MM.1S (cell line): ENCODE data around the gene SAXO1.

ENCODE experiments used
- DNase-seq: peaks from one replicate; pipeline ENCODE4 v3.0.0-alpha.2; 2015
- H2AFZ ChIP-seq: fragments of 300-600 bp; sonication (generic); 2 replicates; pipeline ENCODE4 v1.6.0; 2016; ENCODE audit warnings: antibody characterized with exemption, low read length
- H3F3A ChIP-seq: fragments of 300-600 bp; sonication (generic); 2 replicates; pipeline ENCODE4 v1.6.1; 2016; ENCODE audit warnings: mild to moderate bottlenecking, antibody characterized with exemption, low read length, moderate library complexity, mixed read lengths; ENCODE audit not compliant: insufficient read depth
- H3K27ac ChIP-seq: fragments of 300-600 bp; sonication (generic); 2 replicates; pipeline ENCODE4 v1.5.1; 2016; ENCODE audit warnings: mild to moderate bottlenecking, low read length
- H3K27me3 ChIP-seq: fragments of 300-600 bp; sonication (generic); replicated peaks from 2 replicates; pipeline ENCODE4 v1.6.0; 2016; ENCODE audit warnings: low read length; ENCODE audit not compliant: insufficient read depth
- H3K36me3 ChIP-seq: fragments of 300-600 bp; sonication (generic); replicated peaks from 2 replicates; pipeline ENCODE4 v1.6.1; 2016; ENCODE audit warnings: mild to moderate bottlenecking, low read length, mixed read lengths; ENCODE audit not compliant: insufficient read depth
- H3K4me1 ChIP-seq: fragments of 300-600 bp; sonication (generic); 2 replicates; pipeline ENCODE4 v1.6.1; 2016; ENCODE audit warnings: low read length, mixed read lengths
- H3K4me2 ChIP-seq: fragments of 300-600 bp; sonication (generic); 2 replicates; pipeline ENCODE4 v1.6.0; 2016; ENCODE audit warnings: low read depth, low read length
- H3K4me3 ChIP-seq: fragments of 300-600 bp; sonication (generic); 2 replicates; pipeline ENCODE4 v1.5.1; 2016; ENCODE audit warnings: low read length, mixed read lengths
- H3K79me2 ChIP-seq: fragments of 300-600 bp; sonication (generic); 2 replicates; pipeline ENCODE4 v1.6.1; 2016; ENCODE audit warnings: mixed run types, low read length, mixed read lengths
- H3K9ac ChIP-seq: fragments of 300-600 bp; sonication (generic); 2 replicates; pipeline ENCODE4 v1.6.1; 2016; ENCODE audit warnings: low read length, mixed read lengths
- H3K9me2 ChIP-seq: fragments of 300-600 bp; sonication (generic); replicated peaks from 2 replicates; pipeline ENCODE4 v1.6.1; 2016; ENCODE audit warnings: mild to moderate bottlenecking, low read length, mixed read lengths; ENCODE audit not compliant: insufficient read depth
- H3K9me3 ChIP-seq: fragments of 300-600 bp; sonication (generic); replicated peaks from 2 replicates; pipeline ENCODE4 v1.6.1; 2016; ENCODE audit warnings: mild to moderate bottlenecking, low read length, mixed read lengths; ENCODE audit not compliant: insufficient read depth
- H4K20me1 ChIP-seq: fragments of 300-600 bp; sonication (generic); 2 replicates; pipeline ENCODE4 v1.6.1; 2016; ENCODE audit warnings: mild to moderate bottlenecking, low read length, moderate library complexity, mixed read lengths; ENCODE audit not compliant: insufficient read depth
- CTCF ChIP-seq: fragments of 300-600 bp; sonication (generic); IDR thresholded peaks from 2 replicates; pipeline ENCODE4 v1.5.1; 2016; ENCODE audit warnings: antibody characterized with exemption, low read length, mixed read lengths
- EZH2 ChIP-seq: fragments of 300-600 bp; sonication (generic); optimal IDR thresholded peaks from 2 replicates; pipeline ENCODE3; 2017; ENCODE audit warnings: low read depth, mild to moderate bottlenecking, antibody characterized with exemption, low read length, mixed read lengths
- EZH2phosphoT487 ChIP-seq: fragments of 300-600 bp; sonication (generic); IDR thresholded peaks from 2 replicates; pipeline ENCODE4 v1.6.1; 2018; ENCODE audit warnings: antibody characterized with exemption, low read length

The SAXO1 gene

DNA sequence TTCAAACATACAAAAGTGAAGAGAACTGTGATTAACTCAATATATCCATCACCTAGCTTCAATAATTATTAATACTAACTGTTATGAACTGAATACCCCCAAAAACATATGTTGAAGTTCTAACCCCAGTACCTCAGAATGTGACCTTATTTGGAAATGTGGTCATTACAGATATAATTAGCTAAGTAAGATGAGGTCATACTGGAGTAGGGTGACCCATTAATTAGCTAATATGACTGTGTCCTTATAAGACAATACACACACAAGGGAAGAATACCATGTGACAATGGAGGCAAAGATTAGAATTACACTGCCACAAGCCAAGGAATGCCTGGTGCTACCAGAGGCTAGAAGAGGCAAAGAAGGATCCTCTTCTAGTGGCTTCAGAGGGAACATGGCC, 24.0 kb upstream of the SAXO1 start:
- no peaks in the 10 kb centered on the region for H3K27me3 ChIP-seq
- H3K9ac ChIP-seq: no peak overlapping the region
- no peaks in the 10 kb centered on the region for H3K4me1 ChIP-seq
- no peak overlapping the region for H3K4me3 ChIP-seq
- no peak for TF ChIP-seq EZH2phosphoT487
- no peak for TF ChIP-seq CTCF
- no peak for TF ChIP-seq EZH2
- H3K9me3 ChIP-seq: no peaks in the 10 kb centered on the region
- no peak for DNase-seq
- no peaks in the 10 kb centered on the region for H3K36me3 ChIP-seq
- H4K20me1 ChIP-seq: no peaks in the 10 kb centered on the region
- no peaks in the 10 kb centered on the region for H3K79me2 ChIP-seq
- H3K4me2 ChIP-seq: no peak overlapping the region
- no peaks in the 10 kb centered on the region for H3F3A ChIP-seq
- H3K27ac ChIP-seq: no peak overlapping the region
- H2AFZ ChIP-seq: no peak overlapping the region
- no peaks in the 10 kb centered on the region for H3K9me2 ChIP-seq

- no peak overlapping the region for H2AFZ ChIP-seq
These were observed 17.9 kb upstream of the SAXO1 start for GRCh38 chr9:19050637-19051591.

DNA sequence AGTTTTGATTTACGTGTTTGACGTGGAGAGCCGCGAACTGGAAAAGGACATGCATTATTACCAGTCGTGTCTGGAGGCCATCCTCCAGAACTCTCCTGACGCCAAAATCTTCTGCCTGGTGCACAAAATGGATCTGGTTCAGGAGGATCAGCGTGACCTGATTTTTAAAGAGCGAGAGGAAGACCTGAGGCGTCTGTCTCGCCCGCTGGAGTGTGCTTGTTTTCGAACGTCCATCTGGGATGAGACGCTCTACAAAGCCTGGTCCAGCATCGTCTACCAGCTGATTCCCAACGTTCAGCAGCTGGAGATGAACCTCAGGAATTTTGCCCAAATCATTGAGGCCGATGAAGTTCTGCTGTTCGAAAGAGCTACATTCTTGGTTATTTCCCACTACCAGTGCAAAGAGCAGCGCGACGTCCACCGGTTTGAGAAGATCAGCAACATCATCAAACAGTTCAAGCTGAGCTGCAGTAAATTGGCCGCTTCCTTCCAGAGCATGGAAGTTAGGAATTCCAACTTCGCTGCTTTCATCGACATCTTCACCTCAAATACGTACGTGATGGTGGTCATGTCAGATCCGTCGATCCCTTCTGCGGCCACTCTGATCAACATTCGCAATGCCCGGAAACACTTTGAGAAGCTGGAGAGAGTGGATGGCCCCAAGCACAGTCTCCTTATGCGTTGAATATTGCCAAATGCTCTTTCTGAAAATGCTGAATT, 17.1 kb upstream of the SAXO1 start:
- Histone ChIP-seq H3K4me1 (0 out of 2 replicates have a peak, but pooled peaks cover 6% of the 10 kb centered on the region), H3K36me3 (no peaks in the 10 kb centered on the region), H3K27me3 (no peaks in the 10 kb centered on the region), H3K9me3 (no peaks in the 10 kb centered on the region), H3K27ac (peak overlapping the region; percentile 80; the same call in 1 of the 2 replicates), H3K9me2 (no peaks in the 10 kb centered on the region), H3F3A (peaks cover 6% of the 10 kb centered on the region; the same call in 1 of the 2 replicates), H4K20me1 (no peaks in the 10 kb centered on the region), H2AFZ (peak overlapping the region; percentile 89), H3K4me2 (peak overlapping the region; percentile 77), H3K79me2 (peaks cover 4% of the 10 kb centered on the region; the same call in 1 of the 2 replicates), H3K4me3 (peak overlapping the region; percentile 67), H3K9ac (peak overlapping the region; percentile 75; the same call in 1 of the 2 replicates)
- TF ChIP-seq EZH2 (no peak), CTCF (no peak), EZH2phosphoT487 (no peak)
- no peak for DNase-seq

More at GRCh38 chr9:19050637-19051591, 17.9 kb upstream of the SAXO1 start:
- Histone ChIP-seq H3K9me2 (no peaks in the 10 kb centered on the region), H3K4me1 (0 out of 2 replicates have a peak, but pooled peaks cover 6% of the 10 kb centered on the region), H3F3A (peaks cover 6% of the 10 kb centered on the region; the same call in 1 of the 2 replicates), H3K4me2 (no peak overlapping the region), H3K36me3 (no peaks in the 10 kb centered on the region), H3K9me3 (no peaks in the 10 kb centered on the region), H3K27ac (no peak overlapping the region), H3K4me3 (no peak overlapping the region), H3K9ac (no peak overlapping the region), H3K79me2 (peaks cover 4% of the 10 kb centered on the region; the same call in 1 of the 2 replicates), H4K20me1 (no peaks in the 10 kb centered on the region), H3K27me3 (no peaks in the 10 kb centered on the region)
- no peak for DNase-seq
- TF ChIP-seq EZH2 (no peak), EZH2phosphoT487 (no peak), CTCF (no peak)
